ENCODE data around the gene ZNF525. TPM values are rescaled to one million over a fixed set of nuclear protein-coding genes. Genes with fewer than 3 reads are reported as not detected.
"Not testable (repeated sequence)": the region's sequence is repeated elsewhere in the genome, so short reads cannot be mapped to it uniquely, and the experiment has no call there.

Gene ZNF525
- total RNA-seq, 4 donors from 2014 or later, result 15.0 to 25.7 (median 22.3) TPM

GRCh38 chr19:53388904-53389303 lies 23.4 kb downstream of the ZNF525 start:
- H3K4me1 ChIP-seq, result no peaks in the 10 kb centered on the region
- no peaks in the 10 kb centered on the region for H3K9me3 ChIP-seq
- H3K27me3 ChIP-seq, result no peaks in the 10 kb centered on the region
- intact Hi-C loops (cut with DNase I; ENCODE audit: low total_unique reads), result no loop called here
- TF ChIP-seq CTCF (IDR thresholded peaks at IDR 0.05) (no peak), POLR2A (IDR thresholded peaks at IDR 0.05) (no peak)
- no peak overlapping the region for H3K4me3 ChIP-seq
- no peaks in the 10 kb centered on the region for H3K36me3 ChIP-seq
- no peak overlapping the region for H3K27ac ChIP-seq
- DNase-seq, result no peak

GRCh38 chr19:53389571-53389970 lies 24.1 kb downstream of the ZNF525 start:
- no peak for TF ChIP-seq POLR2A (IDR thresholded peaks at IDR 0.05)
- TF ChIP-seq CTCF (IDR thresholded peaks at IDR 0.05), result no peak
- intact Hi-C loops (cut with DNase I; ENCODE audit: low total_unique reads), result no loop called here
- no peaks in the 10 kb centered on the region for H3K27me3 ChIP-seq
- no peaks in the 10 kb centered on the region for H3K9me3 ChIP-seq
- no peaks in the 10 kb centered on the region for H3K36me3 ChIP-seq
- H3K4me3 ChIP-seq, result no peak overlapping the region
- no peak overlapping the region for H3K27ac ChIP-seq
- H3K4me1 ChIP-seq, result no peaks in the 10 kb centered on the region
- DNase-seq, result no peak

GRCh38 chr19:53389978-53390377 lies 24.5 kb downstream of the ZNF525 start:
- intact Hi-C loops (cut with DNase I; ENCODE audit: low total_unique reads), result no loop called here

GRCh38 chr19:53394522-53394973 lies 29.0 kb downstream of the ZNF525 start:
- peak; percentile 49 to 58 for DNase-seq
- Histone ChIP-seq H3K36me3 (no peaks in the 10 kb centered on the region), H3K4me1 (peaks cover 0 to 6% of the 10 kb centered on the region in 2 donors), H3K27me3 (no peaks in the 10 kb centered on the region), H3K27ac (peak overlapping the region; percentile 78 to 86), H3K9me3 (no peaks in the 10 kb centered on the region), H3K4me3 (peak overlapping the region; percentile 49 to 57)
- TF ChIP-seq CTCF (IDR thresholded peaks at IDR 0.05), result no peak
- no peak for TF ChIP-seq POLR2A (IDR thresholded peaks at IDR 0.05)
- intact Hi-C loops (cut with DNase I; ENCODE audit: low total_unique reads), result no loop called here

More at GRCh38 chr19:53389978-53390377, 24.5 kb downstream of the ZNF525 start:
- TF ChIP-seq POLR2A (IDR thresholded peaks at IDR 0.05) (no peak), CTCF (IDR thresholded peaks at IDR 0.05) (no peak)
- Histone ChIP-seq H3K27me3 (no peaks in the 10 kb centered on the region), H3K36me3 (no peaks in the 10 kb centered on the region), H3K27ac (no peak overlapping the region), H3K9me3 (no peaks in the 10 kb centered on the region), H3K4me3 (no peak overlapping the region), H3K4me1 (no peaks in the 10 kb centered on the region)
- DNase-seq, result no peak

GRCh38 chr19:53394974-53395839 lies 29.7 kb downstream of the ZNF525 start, which contains the start of gene ZNF765:
Gene ZNF765 (plus strand): TSS chr19:53395149. CDS start chr19:53398016, 2,867 bp downstream.
- peak; percentile 96 to 97 for DNase-seq
- intact Hi-C loops (cut with DNase I; ENCODE audit: low total_unique reads), result no loop called here
- peaks cover 0 to 6% of the 10 kb centered on the region in 2 donors for H3K4me1 ChIP-seq
- no peaks in the 10 kb centered on the region for H3K36me3 ChIP-seq
- no peaks in the 10 kb centered on the region for H3K9me3 ChIP-seq
- peak; percentile 50 to 68 (median 54) for TF ChIP-seq CTCF (IDR thresholded peaks at IDR 0.05)
- TF ChIP-seq POLR2A (IDR thresholded peaks at IDR 0.05), result peak; percentile 46 to 67
- H3K4me3 ChIP-seq, result peak within 1 kb of the TSS; percentile 49 to 57
- H3K27ac ChIP-seq, result peak within 1 kb of the TSS; percentile 78 to 86
- H3K27me3 ChIP-seq, result no peaks in the 10 kb centered on the region

- Histone ChIP-seq H3K27ac (peak overlapping the region; percentile 78 to 86), H3K4me3 (peak overlapping the region; percentile 49 to 57)
- H3K27me3 ChIP-seq; H3K4me1 ChIP-seq; intact Hi-C loops (cut with DNase I; ENCODE audit: low total_unique reads); H3K9me3 ChIP-seq; DNase-seq; H3K36me3 ChIP-seq: not testable (repeated sequence)
Observed at GRCh38 chr19:53395840-53396524, 30.5 kb downstream of the ZNF525 start.
